Mucosa of rectum (tissue), 2 donors: ENCODE measurements around the gene PREPL.

Source experiments
- H3K27ac ChIP-seq, 2 donors: one replicate each; pipeline ENCODE4 v1.7.0; 2013; ENCODE audit warnings: inconsistent platforms in 2 of 2, low read depth in 2 of 2, low read length in 2 of 2
- H3K27me3 ChIP-seq, 2 donors: one replicate each; pipeline ENCODE4 v1.7.0; 2013; ENCODE audit warnings: low read length in 2 of 2; ENCODE audit not compliant: control insufficient read depth in 2 of 2, insufficient read depth in 2 of 2
- H3K36me3 ChIP-seq, 2 donors: one replicate each; pipeline ENCODE4 v1.7.0; 2013; ENCODE audit warnings: low read length in 2 of 2; ENCODE audit not compliant: control insufficient read depth in 2 of 2, insufficient read depth in 2 of 2
- H3K4me1 ChIP-seq, 2 donors: one replicate each; pipeline ENCODE4 v1.7.0; 2013; ENCODE audit warnings: low read length in 2 of 2, mild to moderate bottlenecking in 1 of 2; ENCODE audit not compliant: control insufficient read depth in 2 of 2, insufficient read depth in 2 of 2
- H3K4me3 ChIP-seq, 2 donors: one replicate each; pipeline ENCODE4 v1.7.0; 2013; ENCODE audit warnings: low read length in 2 of 2
- H3K9ac ChIP-seq, 2 donors: one replicate each; pipeline ENCODE4 v1.7.0; 2013; ENCODE audit warnings: low read length in 2 of 2, low read depth in 1 of 2, mild to moderate bottlenecking in 1 of 2
- H3K9me3 ChIP-seq, 2 donors: one replicate each; pipeline ENCODE4 v1.7.0; 2013; ENCODE audit warnings: low read length in 2 of 2; ENCODE audit not compliant: control insufficient read depth in 2 of 2
- donor health status: healthy.
- donor health status: Normal muscosa, but diverticular disease.

The PREPL gene

GRCh38 chr2:44269831-44270230 is 91.5 kb downstream of the PREPL start:
- Histone ChIP-seq H3K36me3 (no peaks in the 10 kb centered on the region), H3K9ac (no peak overlapping the region), H3K27ac (no peak overlapping the region), H3K27me3 (no peaks in the 10 kb centered on the region), H3K4me1 (no peaks in the 10 kb centered on the region), H3K9me3 (no peaks in the 10 kb centered on the region), H3K4me3 (no peak overlapping the region)

- no peak overlapping the region for H3K4me3 ChIP-seq
- no peaks in the 10 kb centered on the region for H3K4me1 ChIP-seq
- H3K9ac ChIP-seq: no peak overlapping the region
- no peaks in the 10 kb centered on the region for H3K27me3 ChIP-seq
- H3K27ac ChIP-seq: peak overlapping the region in 1 of 2 donors; percentile 34
- no peaks in the 10 kb centered on the region for H3K9me3 ChIP-seq
- no peaks in the 10 kb centered on the region for H3K36me3 ChIP-seq
These were observed 93.3 kb downstream of the PREPL start for GRCh38 chr2:44267796-44268648.
